ENCODE data around the gene LGALS4. TPM values are rescaled to one million over a fixed set of nuclear protein-coding genes. Genes with fewer than 3 reads are reported as not detected.

Gene LGALS4
- total and polyA plus RNA-seq, 9 of the 15 experiments (the other 6 are each of a cell fraction or from before 2014, with no cell fraction given), result 0.08 to 1.1 (median 0.30) TPM; not detected in 3

- no peak for TF ChIP-seq NR4A1 (CRISPR knock-in tag; IDR thresholded peaks at IDR 0.05)
- TF ChIP-seq NR4A1 (tag; IDR thresholded peaks at IDR 0.05), result no peak
- TF ChIP-seq CCNT2 (IDR thresholded peaks at IDR 0.05; ENCODE audit: borderline replicate concordance, extremely low read depth, insufficient read length, low read depth, low read length), result no peak
- no peak for TF ChIP-seq KDM4B (IDR thresholded peaks at IDR 0.05; ENCODE audit: borderline replicate concordance in 2 of 2, low read depth in 1 of 2)
- TF ChIP-seq SIN3A (IDR thresholded peaks at IDR 0.05; ENCODE audit: borderline replicate concordance in 2 of 2, control insufficient read depth in 1 of 2, low read depth in 2 of 2, low read length in 2 of 2), result peak in 1 of 2 experiments; percentile 2; a peak in 1 of 4 replicates
- no peak for TF ChIP-seq TRIM24 (IDR thresholded peaks at IDR 0.05)
- no peak for TF ChIP-seq FOXM1 (IDR thresholded peaks at IDR 0.05; ENCODE audit: low read depth)
- no peak for TF ChIP-seq FOXM1 (CRISPR knock-in tag; IDR thresholded peaks at IDR 0.05; ENCODE audit: low read depth)
- TF ChIP-seq BCOR (IDR thresholded peaks at IDR 0.05), result peak; percentile 56; the same call in 1 of the 2 replicates
- TF ChIP-seq ZNF449 (CRISPR knock-in tag; IDR thresholded peaks at IDR 0.05), result no peak
- TF ChIP-seq TGIF2 (CRISPR knock-in tag; IDR thresholded peaks at IDR 0.05), result no peak
- TF ChIP-seq SMAD1 (IDR thresholded peaks at IDR 0.05; ENCODE audit: low read depth, low read length, partially characterized antibody), result no peak
- peak in 1 of 2 experiments; percentile 35 for TF ChIP-seq E2F6 (IDR thresholded peaks at IDR 0.05; ENCODE audit: borderline replicate concordance in 1 of 2, extremely low read depth in 1 of 2, insufficient read depth in 1 of 2, insufficient read length in 1 of 2, low read depth in 1 of 2, low read length in 1 of 2, poor library complexity in 1 of 2, severe bottlenecking in 1 of 2)
- TF ChIP-seq ZNF133 (CRISPR knock-in tag; IDR thresholded peaks at IDR 0.05), result no peak
- no peak for TF ChIP-seq PRMT5 (CRISPR knock-in tag; IDR thresholded peaks at IDR 0.05)
- peak; percentile 55; the same call in 1 of the 2 replicates for TF ChIP-seq RREB1 (CRISPR knock-in tag; IDR thresholded peaks at IDR 0.05)
- TF ChIP-seq CCAR2 (IDR thresholded peaks at IDR 0.05; ENCODE audit: low read depth, low read length), result no peak
- TF ChIP-seq SNAPC5 (CRISPR knock-in tag; IDR thresholded peaks at IDR 0.05), result no peak
- TF ChIP-seq PCBP1 (IDR thresholded peaks at IDR 0.05; ENCODE audit: low read depth, low read length, poor library complexity, severe bottlenecking), result no peak
- no peak for TF ChIP-seq ZNF253 (CRISPR knock-in tag; conservative IDR thresholded peaks at IDR 0.05)
Observed at GRCh38 chr19:38831142-38831605, 18.4 kb upstream of the LGALS4 start (continued).
